Activated CD4-positive, alpha-beta T cell treated with anti-CD3 and anti-CD28 coated beads, Interleukin-2, amount 50 U/mL, for 48 hours (primary cell): ENCODE measurements around the gene ZKSCAN5.

ENCODE experiments used
- DNase-seq, 2 experiments: peaks; one replicate each; pipeline ENCODE4 v3.0.0-alpha.2; 2020

Gene ZKSCAN5

DNA sequence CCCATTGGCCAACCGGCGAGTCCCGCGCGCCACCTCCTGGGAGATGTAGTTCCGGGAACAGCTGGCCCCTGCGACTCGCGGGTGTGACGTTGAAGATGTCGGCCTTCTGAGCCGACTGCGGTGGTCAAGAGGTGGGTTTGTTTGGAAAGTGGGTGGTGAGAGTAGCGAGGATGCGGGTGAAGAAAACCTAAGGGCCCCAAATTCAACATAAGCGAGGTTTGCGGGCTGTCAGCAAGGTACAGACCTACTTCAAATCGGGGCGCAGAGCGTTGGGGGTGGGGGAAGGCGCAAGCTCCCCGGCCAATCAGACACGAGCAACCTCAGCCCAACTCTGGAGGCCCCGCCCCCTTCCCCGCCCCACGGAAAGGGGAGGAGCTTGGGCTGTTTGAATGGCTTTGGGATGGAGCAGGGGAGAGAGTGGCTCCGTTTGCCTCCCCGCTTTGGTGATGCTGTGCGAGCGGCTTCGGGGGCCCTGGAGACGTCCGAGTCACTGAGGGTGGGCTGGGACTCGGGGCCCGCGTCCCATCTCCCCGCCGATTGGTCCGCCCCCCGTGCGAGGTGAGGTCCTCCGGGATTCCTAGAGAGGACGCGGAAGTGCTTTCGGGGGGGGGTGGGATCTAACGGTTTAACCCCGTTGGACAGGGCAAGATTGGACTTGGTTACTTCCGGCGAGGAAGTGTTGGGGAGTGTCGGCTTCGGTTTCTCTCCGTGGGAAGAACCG, at the start of gene ZKSCAN5:
Gene ZKSCAN5 (plus strand): TSS at position 60 of the 721 bp plus-strand sequence. CDS start 1,383 bp downstream, outside the sequence.
- DNase-seq = peak; percentile 98

DNA sequence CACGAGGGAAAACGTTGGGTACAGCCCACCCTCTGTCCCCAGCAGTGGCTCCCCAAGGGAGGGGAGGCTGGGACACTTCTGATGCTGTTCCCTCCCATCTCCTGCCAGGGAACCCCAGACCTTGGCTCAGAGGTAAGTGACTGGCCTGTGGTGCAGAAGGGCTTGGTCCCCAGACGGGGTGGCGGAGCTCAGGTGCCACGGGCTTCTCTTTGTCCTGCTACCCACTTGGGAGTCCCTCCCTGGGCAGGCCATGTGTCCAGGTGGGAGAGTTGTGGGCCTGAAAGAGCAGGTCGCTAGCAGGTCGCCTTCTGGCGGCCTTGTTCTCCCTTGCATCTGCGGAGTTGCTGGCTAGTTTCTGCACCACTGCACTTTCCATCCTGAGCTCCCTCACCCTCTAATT, 48.6 kb upstream of the ZKSCAN5 start:
- DNase-seq = no peak

DNA sequence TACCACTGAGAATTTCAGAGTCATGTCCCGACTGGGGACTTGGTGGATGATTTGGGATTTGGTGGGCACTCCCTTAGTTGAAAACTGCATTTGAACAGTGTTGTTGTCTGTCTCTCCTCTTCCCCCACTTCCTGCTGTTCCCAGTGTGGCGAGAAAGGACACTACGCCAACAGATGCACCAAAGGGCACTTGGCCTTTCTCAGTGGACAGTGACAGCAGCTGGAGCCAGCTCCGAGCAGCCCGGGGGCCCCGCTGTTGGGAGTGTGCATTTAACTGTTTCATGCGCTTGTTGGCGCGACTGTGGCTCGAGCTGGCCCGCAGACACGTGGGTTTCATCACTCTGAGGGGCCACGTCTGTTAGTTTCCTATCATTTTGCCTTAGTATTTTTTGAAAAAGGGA, 48.2 kb upstream of the ZKSCAN5 start:
- no peak for DNase-seq

- DNase-seq = no peak
These were observed 47.3 kb upstream of the ZKSCAN5 start for GRCh38 chr7:99457050-99457649.

GRCh38 chr7:99457650-99458493, 46.6 kb upstream of the ZKSCAN5 start:
- DNase-seq = no peak

GRCh38 chr7:99459087-99459486, 45.4 kb upstream of the ZKSCAN5 start:
- DNase-seq = peak; percentile 27 to 42

DNA sequence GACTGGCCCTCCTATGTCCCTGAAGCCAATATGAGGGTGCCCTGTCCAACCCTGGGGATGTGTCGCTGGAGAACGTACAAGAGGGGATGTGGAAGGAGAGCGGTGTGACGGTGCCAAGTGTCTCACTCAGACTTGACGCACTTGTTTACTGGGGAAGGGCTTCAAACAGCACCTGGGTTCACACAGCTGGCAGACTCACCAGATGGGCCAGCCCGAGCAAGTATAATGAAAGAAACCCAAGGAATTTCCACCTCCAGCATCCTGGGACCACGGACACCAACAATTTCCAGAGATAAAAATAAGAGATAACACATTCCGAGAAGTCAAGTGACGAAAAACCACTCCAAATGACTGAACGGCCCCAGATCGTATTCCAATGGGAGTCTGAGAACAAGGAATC, 43.8 kb upstream of the ZKSCAN5 start:
- DNase-seq = no peak

DNA sequence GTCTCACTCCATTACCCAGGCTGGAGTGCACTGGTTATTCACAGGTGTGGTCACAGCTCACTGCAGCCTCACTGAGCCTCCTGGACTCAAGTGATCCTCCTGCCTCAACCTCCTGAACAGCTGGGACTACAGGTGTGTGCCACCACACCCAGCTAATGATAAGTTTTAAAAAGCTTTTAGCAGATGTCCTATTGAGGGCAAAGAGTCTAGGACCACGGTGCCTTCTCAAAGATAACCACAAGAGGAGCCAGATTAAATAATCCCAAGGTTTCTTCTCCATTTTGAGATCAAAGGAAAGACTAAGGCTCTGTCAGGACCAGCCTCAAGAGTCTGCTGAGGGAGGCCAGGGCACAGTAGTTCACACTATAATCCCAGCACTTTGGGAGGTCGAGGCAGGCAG, 43.2 kb upstream of the ZKSCAN5 start:
- no peak for DNase-seq

- DNase-seq = no peak
These were observed 39.1 kb upstream of the ZKSCAN5 start for GRCh38 chr7:99465421-99465768.

- DNase-seq = no peak
These were observed 36.0 kb upstream of the ZKSCAN5 start for GRCh38 chr7:99468336-99468918.

DNA sequence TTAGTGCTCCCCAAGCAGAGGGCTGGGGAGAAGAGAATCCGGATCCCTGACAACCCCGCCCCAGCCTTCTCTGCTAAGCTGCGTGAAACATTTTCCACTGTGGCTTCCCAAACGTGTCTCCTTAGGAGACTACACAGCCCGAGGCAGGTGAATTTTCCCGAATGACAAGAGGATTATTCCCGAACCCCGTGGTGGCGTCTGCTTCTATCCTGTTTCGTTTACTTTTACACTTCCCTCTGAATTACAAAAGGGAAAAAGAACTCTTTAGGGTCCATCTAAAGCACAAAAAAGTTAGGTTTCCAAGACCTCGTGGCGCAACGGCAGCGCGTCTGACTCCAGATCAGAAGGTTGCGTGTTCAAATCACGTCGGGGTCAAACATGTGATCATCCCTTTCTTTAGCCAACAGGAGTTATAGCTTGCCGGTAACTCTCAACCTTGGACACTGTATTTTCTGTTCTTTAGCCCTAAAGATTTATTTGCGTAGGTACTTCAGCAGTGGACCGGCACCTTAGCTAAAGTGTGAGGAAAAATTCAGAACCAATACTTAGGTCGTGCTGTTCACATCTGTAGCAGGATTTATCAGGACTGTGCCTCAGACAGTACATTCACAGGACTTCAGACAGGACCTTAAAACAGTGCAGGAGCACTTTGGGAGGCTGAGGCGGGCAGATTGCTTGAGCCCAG, 34.9 kb upstream of the ZKSCAN5 start:
- no peak for DNase-seq

GRCh38 chr7:99472561-99473314, 31.7 kb upstream of the ZKSCAN5 start, which contains the start of gene ZNF789:
TSS of gene ZNF789 (plus strand) at chr7:99472890. CDS start at chr7:99476457, 3,567 bp downstream.
- DNase-seq = peak; percentile 98 to 99

DNA sequence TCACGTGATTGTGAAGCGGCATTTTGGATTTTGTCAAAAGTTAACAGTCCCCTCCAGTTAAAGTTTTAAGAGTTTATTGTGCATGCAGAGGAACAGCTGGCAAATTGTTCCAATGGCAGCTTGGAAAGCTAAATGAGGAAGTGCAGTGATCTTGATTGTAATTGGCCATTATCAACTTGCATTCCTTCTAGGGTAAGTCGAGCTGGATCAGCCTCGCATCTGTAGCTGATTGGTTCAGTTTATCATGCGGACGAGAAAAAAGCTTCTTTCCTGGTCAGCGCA, 31.2 kb upstream of the ZKSCAN5 start:
- no peak for DNase-seq

- DNase-seq = no peak
These were observed 28.4 kb upstream of the ZKSCAN5 start for GRCh38 chr7:99476107-99476506.

DNA sequence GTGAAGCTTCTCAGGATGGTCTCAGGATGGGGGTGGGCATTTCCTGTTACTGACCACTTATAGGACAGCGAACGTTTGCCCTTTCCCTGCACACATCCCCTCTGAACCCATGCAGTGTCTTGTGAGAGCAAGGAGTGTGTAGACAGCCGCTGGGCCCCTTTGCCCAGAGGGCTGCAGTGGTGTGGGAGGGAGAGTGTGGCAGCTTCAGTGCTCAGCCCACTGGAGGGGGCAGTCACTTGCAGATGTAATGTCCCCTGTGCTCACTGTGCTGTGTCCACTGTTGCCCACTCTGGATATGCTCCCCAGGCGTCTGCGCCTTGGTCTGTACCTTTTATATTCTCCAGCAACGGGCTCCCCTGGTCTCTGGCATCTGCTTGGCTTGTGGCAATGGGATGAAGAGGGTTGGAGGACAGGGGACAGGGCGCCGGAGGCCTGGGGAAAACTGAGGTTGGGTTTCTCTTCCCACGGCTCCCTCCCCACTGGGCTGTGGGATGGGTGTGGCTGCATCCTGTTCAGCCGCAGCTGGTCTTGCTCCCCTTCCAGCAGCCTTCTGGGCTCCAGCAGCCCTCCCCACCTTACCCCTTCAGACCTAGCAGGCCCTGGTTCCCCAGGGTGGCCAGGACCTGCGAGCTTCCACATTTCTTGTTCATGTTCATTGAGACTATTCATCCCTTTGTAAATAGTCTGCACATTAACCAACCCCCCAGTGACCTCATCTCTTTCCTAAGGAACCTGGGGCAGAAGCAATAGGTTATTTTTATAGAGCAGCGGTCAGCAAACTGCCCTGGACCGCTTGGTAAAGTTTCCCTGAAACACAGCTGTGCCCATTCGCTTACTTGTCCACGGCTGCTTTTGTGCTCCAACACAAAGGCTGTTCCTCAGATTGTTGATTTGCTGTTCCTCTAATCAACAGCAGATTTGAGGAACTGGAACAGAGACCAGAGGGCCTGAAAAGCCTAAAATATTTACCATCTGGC, 25.7 kb upstream of the ZKSCAN5 start:
- DNase-seq = no peak

GRCh38 chr7:99485094-99485493, 19.4 kb upstream of the ZKSCAN5 start:
- no peak for DNase-seq

DNA sequence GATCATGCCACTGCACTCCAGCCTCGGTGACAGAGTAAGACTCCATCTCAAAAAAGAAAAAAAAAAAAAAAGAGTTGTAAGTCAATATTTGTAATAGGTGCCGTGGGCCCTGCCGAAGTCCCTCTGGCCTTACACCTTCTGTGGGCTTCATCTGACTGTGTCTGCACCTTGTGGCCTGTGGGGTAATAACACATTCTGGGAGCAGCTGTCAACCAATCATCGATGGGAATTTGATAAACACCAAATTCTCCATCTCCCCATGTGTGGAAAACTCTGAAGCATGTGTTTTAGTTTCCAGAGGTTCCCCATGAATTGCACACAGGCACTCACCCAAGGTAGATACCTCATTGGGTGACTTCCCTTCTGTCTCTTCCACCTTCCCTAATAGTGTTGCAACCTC, 15.2 kb upstream of the ZKSCAN5 start:
- no peak for DNase-seq

DNA sequence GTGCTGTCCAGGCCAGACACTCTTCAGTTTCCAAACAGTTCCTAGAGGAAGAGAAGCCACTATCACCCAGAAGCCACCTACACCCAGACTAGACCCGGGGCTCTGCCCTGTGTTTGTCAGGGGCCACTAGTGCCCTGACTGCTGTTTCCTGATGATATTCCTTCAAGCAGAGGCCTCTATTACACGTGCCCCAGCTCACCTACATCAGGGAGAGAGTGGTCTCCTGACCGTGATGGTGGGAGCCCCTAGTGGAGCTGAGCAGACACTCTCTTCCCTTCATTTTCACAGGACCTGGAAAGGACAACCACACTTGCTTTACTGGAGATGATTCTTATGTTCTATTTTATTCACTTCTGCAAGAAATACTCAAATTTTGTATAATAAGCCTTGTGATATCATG, 13.6 kb upstream of the ZKSCAN5 start:
- no peak for DNase-seq

DNA sequence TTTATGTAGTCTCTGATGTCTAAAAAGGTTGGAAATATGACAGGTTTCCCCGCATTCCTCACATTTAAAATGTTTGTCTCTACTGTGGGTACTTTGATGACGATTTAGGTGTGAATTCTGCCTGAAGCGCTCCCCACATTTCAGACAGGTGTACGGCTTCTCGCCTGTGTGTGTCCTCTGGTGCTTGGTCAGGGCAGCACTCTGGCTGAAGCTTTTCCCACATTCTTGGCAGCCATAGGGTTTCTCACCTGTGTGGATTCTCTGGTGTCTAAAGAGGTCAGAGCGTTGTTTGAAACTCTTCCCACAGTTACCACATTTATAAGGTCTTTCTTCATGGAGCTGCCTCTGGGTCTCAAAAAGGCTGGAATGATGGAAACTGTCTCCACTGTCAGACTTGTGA, 10.6 kb upstream of the ZKSCAN5 start:
- no peak for DNase-seq

DNA sequence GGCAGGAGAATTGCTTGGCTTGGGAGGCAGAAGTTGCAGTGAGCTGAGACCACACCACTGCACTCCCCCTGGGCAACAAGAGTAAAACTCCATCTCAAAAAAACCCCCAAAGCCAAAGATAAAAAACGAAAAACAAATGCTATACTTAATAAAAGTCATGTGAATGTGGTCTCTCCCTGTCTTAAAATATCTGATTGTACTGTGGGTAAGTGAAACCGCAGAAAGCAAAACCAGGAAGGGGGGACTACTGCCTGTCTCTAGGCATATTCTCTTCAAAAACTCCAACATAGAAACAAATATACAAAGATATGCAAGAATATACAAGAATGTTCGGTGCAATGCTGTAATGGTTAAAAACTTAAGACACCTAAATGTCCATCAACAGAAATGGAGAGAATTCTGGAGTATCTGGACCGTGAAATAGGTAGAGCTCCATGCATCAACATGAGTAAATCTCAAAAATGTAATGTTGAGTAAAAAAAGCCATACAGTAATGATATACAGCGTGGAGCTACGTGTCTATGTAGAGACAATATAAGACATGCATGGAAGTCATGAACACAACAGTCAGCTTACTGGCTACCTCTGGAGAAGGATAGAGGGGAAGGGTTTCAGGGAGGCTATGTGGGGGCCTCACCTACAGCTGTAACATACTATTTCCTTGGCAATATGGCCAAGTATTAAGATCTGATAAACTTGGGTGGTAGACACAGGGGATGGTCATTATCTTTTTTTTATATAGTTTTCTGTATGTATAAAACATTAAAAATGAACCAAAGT, 6.5 kb upstream of the ZKSCAN5 start:
- DNase-seq = no peak
